ENCODE measurements around the gene SUN1. TPM values are rescaled to one million over a fixed set of nuclear protein-coding genes. Genes with fewer than 3 reads are reported as not detected.

The SUN1 gene
- total RNA-seq, 1 donor from 2014 or later = 99.9 TPM

- Mint-ChIP-seq H3K4me3 (no peak overlapping the region), H3K4me1 (peaks cover under 1% of the 10 kb centered on the region), H3K9me3 (no peaks in the 10 kb centered on the region), H3K27ac (ENCODE audit: unreplicated experiment) (no peak overlapping the region), H3K36me3 (ENCODE audit: low read depth) (peaks cover 7% of the 10 kb centered on the region), H3K27me3 (ENCODE audit: low read depth) (no peaks in the 10 kb centered on the region)
- DNase-seq (ENCODE audit: low read depth, low spot score) = no peak
- no peak for TF ChIP-seq CTCF (conservative IDR thresholded peaks at IDR 0.05)
These were observed 56.1 kb downstream of the SUN1 start for GRCh38 chr7:888081-889024.

- no peak overlapping the region for H3K27ac Mint-ChIP-seq (ENCODE audit: unreplicated experiment)
- H3K9me3 Mint-ChIP-seq = no peaks in the 10 kb centered on the region
- H3K4me1 Mint-ChIP-seq = no peaks in the 10 kb centered on the region
- H3K4me3 Mint-ChIP-seq = no peak overlapping the region
- H3K27me3 Mint-ChIP-seq (ENCODE audit: low read depth) = no peaks in the 10 kb centered on the region
- no peak for DNase-seq (ENCODE audit: low read depth, low spot score)
- peaks cover 7% of the 10 kb centered on the region for H3K36me3 Mint-ChIP-seq (ENCODE audit: low read depth)
- no peak for TF ChIP-seq CTCF (conservative IDR thresholded peaks at IDR 0.05)
These were observed 56.7 kb downstream of the SUN1 start for GRCh38 chr7:889025-889390.

- no peaks in the 10 kb centered on the region for H3K4me1 Mint-ChIP-seq
- peaks cover 7% of the 10 kb centered on the region for H3K36me3 Mint-ChIP-seq (ENCODE audit: low read depth)
- no peak overlapping the region for H3K27ac Mint-ChIP-seq (ENCODE audit: unreplicated experiment)
- no peak for TF ChIP-seq CTCF (conservative IDR thresholded peaks at IDR 0.05)
- DNase-seq (ENCODE audit: low read depth, low spot score) = no peak
- H3K9me3 Mint-ChIP-seq = no peaks in the 10 kb centered on the region
- no peaks in the 10 kb centered on the region for H3K27me3 Mint-ChIP-seq (ENCODE audit: low read depth)
- H3K4me3 Mint-ChIP-seq = no peak overlapping the region
These were observed 57.1 kb downstream of the SUN1 start for GRCh38 chr7:889391-889790.

- no peak overlapping the region for H3K4me3 Mint-ChIP-seq
- no peak overlapping the region for H3K27ac Mint-ChIP-seq (ENCODE audit: unreplicated experiment)
- TF ChIP-seq CTCF (conservative IDR thresholded peaks at IDR 0.05) = no peak
- DNase-seq (ENCODE audit: low read depth, low spot score) = no peak
- peaks cover 8% of the 10 kb centered on the region for H3K36me3 Mint-ChIP-seq (ENCODE audit: low read depth)
- no peaks in the 10 kb centered on the region for H3K9me3 Mint-ChIP-seq
- no peaks in the 10 kb centered on the region for H3K27me3 Mint-ChIP-seq (ENCODE audit: low read depth)
- no peaks in the 10 kb centered on the region for H3K4me1 Mint-ChIP-seq
These were observed 58.6 kb downstream of the SUN1 start for GRCh38 chr7:890868-891267.

GRCh38 chr7:891291-891690 lies 59.0 kb downstream of the SUN1 start:
- Mint-ChIP-seq H3K27me3 (ENCODE audit: low read depth) (no peaks in the 10 kb centered on the region), H3K9me3 (no peaks in the 10 kb centered on the region), H3K4me1 (no peaks in the 10 kb centered on the region), H3K36me3 (ENCODE audit: low read depth) (peaks cover 12% of the 10 kb centered on the region), H3K27ac (ENCODE audit: unreplicated experiment) (no peak overlapping the region), H3K4me3 (no peak overlapping the region)
- DNase-seq (ENCODE audit: low read depth, low spot score) = no peak
- TF ChIP-seq CTCF (conservative IDR thresholded peaks at IDR 0.05) = no peak
